Lower leg skin (tissue), 3 donors: ENCODE measurements around the gene PRR32.

Experiments used
- CTCF ChIP-seq, 3 donors: fragments of 450-650 bp; IDR thresholded peaks; one replicate each; pipeline ENCODE4 v1.5.1; 2016; ENCODE audit warnings: antibody characterized with exemption in 3 of 3, mild to moderate bottlenecking in 3 of 3, moderate library complexity in 2 of 3
- POLR2A ChIP-seq, 2 donors: fragments of 450-650 bp; IDR thresholded peaks; one replicate each; pipeline ENCODE4 v1.6.1; 2016 to 2017; ENCODE audit warnings: antibody characterized with exemption in 2 of 2, mild to moderate bottlenecking in 1 of 2, moderate library complexity in 1 of 2

- TF ChIP-seq CTCF (IDR thresholded peaks at IDR 0.05) (no peak), POLR2A (IDR thresholded peaks at IDR 0.05) (no peak)
Observed at GRCh38 chrX:126825566-126826193, 6.2 kb downstream of the PRR32 start.
